Measurements from ENCODE around the gene ALG2.

DNA sequence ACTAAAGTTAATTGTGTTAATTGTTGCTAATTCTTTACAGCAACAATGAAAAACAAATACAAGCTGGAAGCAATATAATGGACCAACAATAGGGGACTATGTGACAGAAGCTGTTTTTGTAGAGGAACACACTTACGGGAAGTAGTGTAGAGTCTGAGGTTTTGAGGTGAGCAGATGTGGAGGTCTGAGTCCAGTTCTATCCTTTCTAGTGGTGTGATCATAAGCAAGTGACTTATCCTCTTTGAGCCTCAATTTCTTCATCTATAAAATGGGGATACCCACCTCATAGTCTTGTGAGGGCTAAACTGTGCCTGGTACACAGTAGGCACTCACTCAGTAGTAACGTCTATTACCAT is 28.3 kb downstream of the ALG2 start:
- TF ChIP-seq, protein P1, sequence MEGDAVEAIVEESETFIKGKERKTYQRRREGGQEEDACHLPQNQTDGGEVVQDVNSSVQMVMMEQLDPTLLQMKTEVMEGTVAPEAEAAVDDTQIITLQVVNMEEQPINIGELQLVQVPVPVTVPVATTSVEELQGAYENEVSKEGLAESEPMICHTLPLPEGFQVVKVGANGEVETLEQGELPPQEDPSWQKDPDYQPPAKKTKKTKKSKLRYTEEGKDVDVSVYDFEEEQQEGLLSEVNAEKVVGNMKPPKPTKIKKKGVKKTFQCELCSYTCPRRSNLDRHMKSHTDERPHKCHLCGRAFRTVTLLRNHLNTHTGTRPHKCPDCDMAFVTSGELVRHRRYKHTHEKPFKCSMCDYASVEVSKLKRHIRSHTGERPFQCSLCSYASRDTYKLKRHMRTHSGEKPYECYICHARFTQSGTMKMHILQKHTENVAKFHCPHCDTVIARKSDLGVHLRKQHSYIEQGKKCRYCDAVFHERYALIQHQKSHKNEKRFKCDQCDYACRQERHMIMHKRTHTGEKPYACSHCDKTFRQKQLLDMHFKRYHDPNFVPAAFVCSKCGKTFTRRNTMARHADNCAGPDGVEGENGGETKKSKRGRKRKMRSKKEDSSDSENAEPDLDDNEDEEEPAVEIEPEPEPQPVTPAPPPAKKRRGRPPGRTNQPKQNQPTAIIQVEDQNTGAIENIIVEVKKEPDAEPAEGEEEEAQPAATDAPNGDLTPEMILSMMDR (IDR thresholded peaks at IDR 0.05): no peak
- no peak for TF ChIP-seq POLR2A (IDR thresholded peaks at IDR 0.05)

Data from heart left ventricle (tissue), 13 donors.